Adipose tissue (tissue), 3 donors: ENCODE results near the gene ZNF445. TPM values are rescaled to one million over a fixed set of nuclear protein-coding genes. Genes with fewer than 3 reads are reported as not detected.

ENCODE experiments used
- polyA plus RNA-seq, 3 donors: library from polyadenylated mRNA; stranded (reverse); fragments of 200-250 nt; gene quantifications; one replicate each; pipeline ENCODE4 v1.2.3, GENCODE V29; 2013
- donor health status: healthy with polysubstance abuse.
- donor health status: Bipolar disorder and iron deficiency.
- donor health status: healthy.

Gene ZNF445
- polyA plus RNA-seq, 3 donors: 2.2 to 5.8 (median 2.8) TPM

Other genes with a start within 250 kb of the ZNF445 start
- not detected for gene TOPAZ1, start 235.8 kb downstream of the ZNF445 start, polyA plus RNA-seq
- gene TCAIM, start 138.9 kb downstream of the ZNF445 start, polyA plus RNA-seq: 10 to 100 TPM in 2 of 3 donors, 1 to 10 TPM in 1; 7.6 to 14.1 (median 12.7) TPM
- 1 to 10 TPM; 1.6 to 3.3 (median 1.8) TPM for gene ZKSCAN7, start 77.5 kb upstream of the ZNF445 start, polyA plus RNA-seq
- 1 to 10 TPM in 1 of 3 donors, under 1 TPM in 2; 0.58 to 1.3 (median 0.70) TPM for gene ZNF660, start 107.3 kb upstream of the ZNF445 start, polyA plus RNA-seq
- gene ZNF197, start 147.4 kb upstream of the ZNF445 start, polyA plus RNA-seq: 1 to 10 TPM; 4.9 to 9.0 (median 5.2) TPM
- gene ZNF35, start 171.1 kb upstream of the ZNF445 start, polyA plus RNA-seq: 1 to 10 TPM; 1.2 to 5.5 (median 4.9) TPM
- gene ZNF502, start 235.0 kb upstream of the ZNF445 start, polyA plus RNA-seq: 1 to 10 TPM; 1.7 to 1.9 (median 1.8) TPM